ENCODE data around the gene PDE6A.

Gene PDE6A

GRCh38 chr5:149824120-149824519 is 120.5 kb downstream of the PDE6A start:
- DNase-seq = peak in 1 of 10 donors; percentile 9
- intact Hi-C loops (cut with DNase I) = no loop called here

GRCh38 chr5:149823375-149823774 is 121.2 kb downstream of the PDE6A start:
- intact Hi-C loops (cut with DNase I) = no loop called here
- peak in 1 of 10 donors; percentile 65 for DNase-seq

DNA sequence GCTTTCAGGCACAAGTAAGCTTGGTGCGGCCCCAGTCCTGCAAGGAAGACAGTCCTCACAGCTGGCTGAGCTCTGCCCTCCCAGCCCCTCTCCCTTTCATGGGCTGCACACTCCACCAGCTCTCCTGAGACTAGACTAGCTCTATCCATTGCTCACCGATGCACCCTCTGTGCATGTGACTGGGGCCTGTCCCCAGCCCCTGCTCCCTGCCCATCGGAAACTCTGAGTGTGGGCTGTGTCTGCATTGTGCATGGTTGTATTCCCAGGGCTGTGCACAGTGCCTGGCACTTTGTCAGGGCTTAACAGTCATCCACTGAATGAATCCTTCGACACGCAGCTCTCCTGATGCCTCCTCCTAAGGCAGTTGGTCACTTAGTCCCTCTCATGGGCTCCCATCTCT is 122.3 kb downstream of the PDE6A start:
- intact Hi-C loops (cut with DNase I) = no loop called here
- DNase-seq = peak in 2 of 10 donors; percentile 22 to 55

GRCh38 chr5:149820536-149821510 is 123.8 kb downstream of the PDE6A start:
- peak in 2 of 10 donors; percentile 52 to 64 for DNase-seq
- intact Hi-C loops (cut with DNase I) = no loop called here

GRCh38 chr5:149820012-149820411 is 124.6 kb downstream of the PDE6A start:
- intact Hi-C loops (cut with DNase I) = no loop called here
- no peak for DNase-seq

DNA sequence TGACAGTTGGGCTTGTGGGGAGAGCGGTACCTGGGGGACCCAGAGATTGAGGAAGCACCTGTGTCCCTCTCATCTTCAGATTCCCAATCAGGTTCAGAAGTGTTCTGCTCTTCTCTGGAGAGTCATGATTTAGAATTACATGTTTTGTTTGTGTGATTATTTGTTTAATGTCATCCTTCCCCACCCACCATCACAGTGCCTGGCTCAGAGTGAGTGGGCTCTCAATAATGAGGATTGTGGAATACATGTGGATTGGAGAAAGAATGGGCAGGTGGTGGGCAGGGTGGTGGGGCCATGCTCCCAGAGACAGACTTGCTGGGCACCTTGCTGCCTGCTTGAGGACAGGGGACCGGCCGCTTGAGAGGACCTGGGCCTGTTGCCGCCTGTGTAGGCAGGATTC is 126.5 kb downstream of the PDE6A start:
- peak in 1 of 10 donors; percentile 14 for DNase-seq
- intact Hi-C loops (cut with DNase I) = no loop called here

GRCh38 chr5:149817539-149818060 is 127.0 kb downstream of the PDE6A start:
- intact Hi-C loops (cut with DNase I) = no loop called here
- DNase-seq = no peak

- intact Hi-C loops (cut with DNase I) = no loop called here
- no peak for DNase-seq
These were observed 127.9 kb downstream of the PDE6A start for GRCh38 chr5:149816661-149817060.

DNA sequence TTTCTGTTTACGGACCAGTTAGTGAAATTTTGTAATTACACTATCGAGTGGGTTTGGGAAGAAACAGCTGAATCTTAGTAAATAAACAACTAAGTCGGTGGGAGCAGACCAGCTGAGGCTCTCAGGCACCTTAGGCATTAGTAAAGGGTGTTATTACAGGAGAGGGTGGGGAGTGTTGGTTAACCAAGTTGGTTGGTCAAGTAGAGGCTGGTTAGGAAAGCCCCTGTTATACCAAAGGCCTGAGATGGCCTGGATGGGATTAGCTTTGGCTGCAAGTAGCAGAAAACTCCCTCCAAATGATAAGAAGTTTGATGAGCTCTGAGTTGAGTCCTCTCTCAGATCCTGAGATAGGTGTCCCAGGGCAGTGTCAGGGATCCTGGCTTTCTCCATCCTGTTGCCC is 133.1 kb downstream of the PDE6A start:
- DNase-seq = no peak
- intact Hi-C loops (cut with DNase I) = no loop called here

GRCh38 chr5:149810856-149811255 is 133.7 kb downstream of the PDE6A start:
- no peak for DNase-seq
- intact Hi-C loops (cut with DNase I) = no loop called here

DNA sequence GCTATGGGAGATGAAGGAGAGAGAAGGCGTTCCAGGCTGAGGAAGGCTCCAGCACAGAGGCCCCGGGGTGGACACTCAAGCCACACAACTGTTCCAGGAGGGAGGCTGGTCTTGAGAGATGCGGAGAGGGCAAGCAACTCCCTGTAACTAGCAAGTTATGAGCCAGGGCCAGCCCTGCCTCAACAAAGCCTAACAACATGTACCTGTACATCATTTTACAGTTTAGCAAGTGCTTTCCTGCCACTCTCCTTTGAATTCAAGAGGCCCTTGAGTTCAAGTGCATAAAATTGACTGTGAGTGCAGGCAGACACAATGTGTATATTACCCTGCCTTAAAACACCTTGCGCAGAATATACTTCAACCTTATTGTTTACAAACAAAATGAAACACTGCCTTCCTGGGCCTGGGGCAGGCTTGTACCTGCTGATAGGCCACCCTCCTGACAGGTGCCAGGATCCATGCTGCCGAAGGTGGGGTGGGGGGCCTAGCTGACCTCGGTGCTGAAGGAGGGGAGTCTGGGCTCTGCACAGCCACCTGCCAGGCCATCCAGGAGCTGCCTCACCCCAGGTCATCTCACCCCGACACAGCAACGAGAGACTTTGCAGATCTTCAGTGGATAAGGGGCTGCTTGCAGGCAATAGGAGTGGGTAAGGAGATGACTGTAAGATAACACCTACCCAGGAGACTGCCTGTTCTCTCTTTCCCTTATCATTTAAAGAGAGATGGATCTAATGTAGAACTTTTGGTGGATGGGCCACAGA is 134.5 kb downstream of the PDE6A start:
- no peak for DNase-seq
- intact Hi-C loops (cut with DNase I) = no loop called here

DNA sequence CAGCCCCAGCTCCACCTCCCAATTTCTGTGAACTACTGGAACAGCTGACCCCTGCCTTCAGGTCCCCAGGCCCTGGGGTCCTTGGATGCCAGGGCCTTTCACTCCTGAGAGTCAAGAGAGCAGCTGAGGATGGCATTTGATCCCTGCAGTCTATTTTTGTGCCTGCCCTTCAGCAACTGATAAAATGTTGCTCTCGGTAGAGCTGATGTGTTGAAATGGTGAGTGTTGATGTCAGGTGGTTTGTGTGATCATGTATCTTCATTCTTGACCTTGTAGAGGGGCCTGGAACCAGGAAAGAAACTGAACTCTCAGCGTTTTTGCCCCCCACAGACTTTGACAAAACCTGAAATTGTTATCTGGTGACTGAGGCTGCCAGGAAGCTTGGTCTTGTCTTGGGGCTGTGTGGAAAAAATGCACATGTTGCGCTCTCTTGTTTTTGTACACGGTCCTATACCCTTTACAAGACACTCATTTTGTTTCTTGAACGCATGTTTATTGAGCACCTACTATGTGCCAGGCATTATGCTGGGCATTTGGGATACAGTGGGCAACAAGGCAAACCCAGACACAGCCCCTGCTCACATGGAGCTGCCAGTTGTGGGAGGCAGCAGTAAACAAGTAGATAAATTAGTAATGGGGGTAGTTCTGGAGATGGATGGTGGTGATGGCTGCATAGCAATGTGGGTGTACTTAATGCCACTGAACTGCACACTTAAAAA is 136.2 kb downstream of the PDE6A start:
- DNase-seq = no peak
- intact Hi-C loops (cut with DNase I) = no loop called here

Data from posterior cingulate gyrus (tissue), 11 donors.